ENCODE data around the gene PRRT1. TPM values are rescaled to one million over a fixed set of nuclear protein-coding genes. Genes with fewer than 3 reads are reported as not detected.
A peak's percentile ranks its signal among the peaks of the same experiment; 100 is the strongest.

The PRRT1 gene
- total RNA-seq, 1 donor from 2014 or later = 0.46 TPM

GRCh38 chr6:32166411-32167061, 14.8 kb upstream of the PRRT1 start:
- DNase-seq (ENCODE audit: missing footprints) (no peak), ATAC-seq (no peak)
- intact Hi-C loops (cut with DNase I) = no loop called here

- intact Hi-C loops (cut with DNase I) = no loop called here
- DNase-seq (ENCODE audit: missing footprints) (no peak), ATAC-seq (no peak)
These were observed 12.6 kb upstream of the PRRT1 start, which contains the start of gene EGFL8 for GRCh38 chr6:32164295-32164694. Gene EGFL8, plus strand, starts transcription at chr6:32164595. Its CDS starts 1,571 bp downstream, at chr6:32166166.

GRCh38 chr6:32163559-32164258, 12.0 kb upstream of the PRRT1 start:
- ATAC-seq (peak; percentile 14), DNase-seq (ENCODE audit: missing footprints) (no peak)
- intact Hi-C loops (cut with DNase I) = no loop called here

- no peak for ATAC-seq
These were observed 6.3 kb upstream of the PRRT1 start for GRCh38 chr6:32158052-32158451.

GRCh38 chr6:32156891-32157290, 5.2 kb upstream of the PRRT1 start:
- intact Hi-C loops (cut with DNase I) = no loop called here
- ATAC-seq = no peak
- no peak for DNase-seq (ENCODE audit: missing footprints)

More at GRCh38 chr6:32158052-32158451, 6.3 kb upstream of the PRRT1 start:
- DNase-seq (ENCODE audit: missing footprints) = no peak
- intact Hi-C loops (cut with DNase I) = no loop called here

GRCh38 chr6:32154514-32155161, 2.9 kb upstream of the PRRT1 start:
- intact Hi-C loops (cut with DNase I) = loop anchor here (1.0 kb wide), 3 partner anchors 22 to 35 kb away; partner anchors contain the start of genes AGPAT1 and FKBPL
- peak; percentile 77 for DNase-seq (ENCODE audit: missing footprints)
- peak; percentile 69 for ATAC-seq

GRCh38 chr6:32153564-32154513, 2.1 kb upstream of the PRRT1 start, which contains the start of gene PPT2:
Gene PPT2, plus strand, starts transcription at chr6:32154141. Its CDS starts 454 bp downstream, at chr6:32154595.
- DNase-seq (ENCODE audit: missing footprints) (peak; percentile 92), ATAC-seq (peak; percentile 92)
- intact Hi-C loops (cut with DNase I) = loop anchor here (1.0 kb wide), 3 partner anchors 22 to 35 kb away; partner anchors contain the start of genes AGPAT1 and FKBPL

- ATAC-seq (peak; percentile 33), DNase-seq (ENCODE audit: missing footprints) (no peak)
- intact Hi-C loops (cut with DNase I) = no loop called here
These were observed 1.2 kb upstream of the PRRT1 start for GRCh38 chr6:32152769-32153563.

- no peak for DNase-seq (ENCODE audit: missing footprints)
- intact Hi-C loops (cut with DNase I) = no loop called here
These were observed 417 bp downstream of the PRRT1 start for GRCh38 chr6:32151181-32151862.

GRCh38 chr6:32149932-32150870, 1.5 kb downstream of the PRRT1 start:
- intact Hi-C loops (cut with DNase I) = no loop called here
- ATAC-seq (no peak), DNase-seq (ENCODE audit: missing footprints) (no peak)

More at GRCh38 chr6:32151181-32151862, 417 bp downstream of the PRRT1 start:
- no peak for ATAC-seq

- intact Hi-C loops (cut with DNase I) = no loop called here
- DNase-seq (ENCODE audit: missing footprints) (no peak), ATAC-seq (no peak)
These were observed 2.5 kb downstream of the PRRT1 start for GRCh38 chr6:32149092-32149755.

- ATAC-seq (peak; percentile 20), DNase-seq (ENCODE audit: missing footprints) (peak; percentile 74)
- intact Hi-C loops (cut with DNase I) = no loop called here
These were observed 3.2 kb downstream of the PRRT1 start for GRCh38 chr6:32148289-32149091.

- no peak for DNase-seq (ENCODE audit: missing footprints)
- intact Hi-C loops (cut with DNase I) = no loop called here
- no peak for ATAC-seq
These were observed 4.2 kb downstream of the PRRT1 start for GRCh38 chr6:32147401-32148132.

- intact Hi-C loops (cut with DNase I) = no loop called here
- ATAC-seq = no peak
- no peak for DNase-seq (ENCODE audit: missing footprints)
These were observed 5.1 kb downstream of the PRRT1 start for GRCh38 chr6:32146687-32147086.

Data from Right ventricle myocardium inferior (tissue), 1 donor.